K562 (cell line): ENCODE data around the gene GADD45GIP1. TPM values are rescaled to one million over a fixed set of nuclear protein-coding genes. Genes with fewer than 3 reads are reported as not detected.
A peak's percentile ranks its signal among the peaks of the same experiment; 100 is the strongest.

Source experiments
- BHLHE40 ChIP-seq: IDR thresholded peaks from 2 replicates; pipeline ENCODE4 v1.6.1; 2011; ENCODE audit warnings: low read length, improper control_type of control experiment
- CXXC5 ChIP-seq: fragments of 250-450 bp; sonication (Bioruptor Pico); IDR thresholded peaks from 2 replicates; pipeline ENCODE4 v1.8.0; 2022; ENCODE audit warnings: inconsistent platforms, mild to moderate bottlenecking, moderate library complexity
- HLTF ChIP-seq: fragments of 450-650 bp; IDR thresholded peaks from 2 replicates; pipeline ENCODE4 v1.6.1; 2016
- MEIS2 ChIP-seq: fragments of 450-650 bp; IDR thresholded peaks from 2 replicates; pipeline ENCODE4 v1.6.1; 2014; ENCODE audit warnings: mild to moderate bottlenecking; ENCODE audit not compliant: partially characterized antibody
- RBBP5 ChIP-seq: fragments of 200-600 bp; sonication (generic); IDR thresholded peaks from 2 replicates; pipeline ENCODE4 v1.6.1; 2012; ENCODE audit warnings: borderline replicate concordance, mild to moderate bottlenecking, low read length, control low read depth, inconsistent platforms; ENCODE audit not compliant: insufficient read depth, poor library complexity, severe bottlenecking
- TAF15 ChIP-seq: fragments of 200-400 bp; formaldehyde crosslinking; IDR thresholded peaks from 2 replicates; pipeline ENCODE4 v1.6.1; 2017; ENCODE audit warnings: mild to moderate bottlenecking, low read depth, low read length, moderate library complexity
- TBP ChIP-seq: optimal IDR thresholded peaks from 2 replicates; pipeline ENCODE3; 2011; ENCODE audit warnings: low read depth, low read length, improper control_type of control experiment
- ZNF239 ChIP-seq: fragments of 250-450 bp; sonication (Bioruptor Pico); IDR thresholded peaks from 2 replicates; pipeline ENCODE4 v1.4.0; 2020; ENCODE audit warnings: mild to moderate bottlenecking
- polyA plus RNA-seq, 8 experiments: library from polyadenylated mRNA; depleted of rRNA in 4 of 8; stranded (reverse) in 5 of 8; unstranded in 3 of 8; fragments of >200 nt; fragmentation: Nextera tagmentation in 2 of 8; fragmentation: Illumina TruSeq in 1 of 8; extraction: Ambion mirVana in 2 of 8; extraction: Trizol in 1 of 8; gene quantifications; 2 replicates each; pipeline versions ENCODE4 v1.2.1 to v1.2.3, GENCODE V29; 2011 to 2014; ENCODE audit warnings: inconsistent platforms in 1 of 8, missing spikeins in 1 of 8
- total RNA-seq, 7 experiments: library from RNA; depleted of rRNA in 6 of 7; stranded (reverse); fragments of >200 nt in 6 of 7; fragmentation: Illumina TruSeq in 2 of 7; extraction: Trizol in 2 of 7; gene quantifications; 2 replicates each; pipeline versions ENCODE4 v1.2.1 to v1.2.3, GENCODE V29; 2011 to 2021; ENCODE audit warnings: low replicate concordance in 1 of 7
- TF ChIP-seq, protein P1 (sequence below): fragments of 450-650 bp; formaldehyde crosslinking; conservative IDR thresholded peaks from 2 replicates; pipeline ENCODE4 v1.4.0; 2022; ENCODE audit warnings: mild to moderate bottlenecking, missing genetic modification characterization
- TF ChIP-seq, protein P2 (sequence below): fragments of 250-450 bp; sonication (Bioruptor Pico); IDR thresholded peaks from 2 replicates; pipeline ENCODE4 v1.5.0; 2020; ENCODE audit warnings: mild to moderate bottlenecking, borderline replicate concordance
- TF ChIP-seq, protein P3 (sequence below): sonication (generic); formaldehyde crosslinking; IDR thresholded peaks from 2 replicates; pipeline ENCODE4 v1.4.0; 2020; ENCODE audit warnings: mild to moderate bottlenecking, missing genetic modification reagents
- TF ChIP-seq, protein P4 (sequence below): sonication (generic); formaldehyde crosslinking; IDR thresholded peaks from 2 replicates; pipeline ENCODE4 v1.5.0; 2020; ENCODE audit warnings: missing genetic modification reagents
- TF ChIP-seq, protein P5 (sequence below): fragments of 450-650 bp; formaldehyde crosslinking; IDR thresholded peaks from 2 replicates; pipeline ENCODE4 v1.4.0; 2020; ENCODE audit warnings: mild to moderate bottlenecking, moderate library complexity

Gene GADD45GIP1
- total and polyA plus RNA-seq, 9 of the 15 experiments (the other 6 are each of a cell fraction or from before 2014, with no cell fraction given): 5.1 to 161 (median 29.2) TPM

DNA sequence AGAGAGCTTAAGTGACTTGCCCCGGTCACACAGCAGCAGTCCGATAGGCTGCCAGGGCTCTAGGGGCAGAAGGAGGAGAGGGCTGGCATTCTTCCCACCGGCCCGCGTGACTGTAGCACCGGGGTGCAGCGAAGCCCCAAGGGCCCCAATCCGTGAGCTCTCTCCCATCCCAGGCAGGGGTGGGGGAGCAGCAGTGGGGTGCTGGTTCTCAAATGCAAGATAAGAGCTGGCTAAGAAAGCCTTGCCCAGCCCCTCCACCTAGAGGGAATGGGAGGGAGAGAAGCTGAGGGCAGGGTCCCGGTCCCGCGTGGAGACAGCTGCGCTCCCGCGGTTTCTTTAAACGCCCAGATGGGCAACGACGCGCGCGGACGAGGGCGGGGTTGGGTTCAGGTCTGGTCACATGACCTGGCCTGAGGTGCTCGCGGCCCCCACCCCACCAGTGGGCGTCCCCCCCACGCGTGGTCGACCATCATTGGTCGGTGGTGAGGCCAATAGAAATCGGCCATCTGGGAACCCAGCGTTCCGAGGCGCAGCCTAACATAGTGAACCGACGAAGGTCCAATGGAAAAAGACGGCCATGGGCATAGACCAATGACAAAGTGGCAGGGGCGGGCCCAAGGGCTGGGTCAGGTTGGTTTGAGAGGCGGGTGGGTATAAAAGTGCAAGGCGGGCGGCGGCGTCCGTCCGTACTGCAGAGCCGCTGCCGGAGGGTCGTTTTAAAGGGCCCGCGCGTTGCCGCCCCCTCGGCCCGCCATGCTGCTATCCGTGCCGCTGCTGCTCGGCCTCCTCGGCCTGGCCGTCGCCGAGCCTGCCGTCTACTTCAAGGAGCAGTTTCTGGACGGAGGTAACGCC lies 18.9 kb downstream of the GADD45GIP1 start, which contains the start of gene CALR (continued):
- TF ChIP-seq, protein P1, sequence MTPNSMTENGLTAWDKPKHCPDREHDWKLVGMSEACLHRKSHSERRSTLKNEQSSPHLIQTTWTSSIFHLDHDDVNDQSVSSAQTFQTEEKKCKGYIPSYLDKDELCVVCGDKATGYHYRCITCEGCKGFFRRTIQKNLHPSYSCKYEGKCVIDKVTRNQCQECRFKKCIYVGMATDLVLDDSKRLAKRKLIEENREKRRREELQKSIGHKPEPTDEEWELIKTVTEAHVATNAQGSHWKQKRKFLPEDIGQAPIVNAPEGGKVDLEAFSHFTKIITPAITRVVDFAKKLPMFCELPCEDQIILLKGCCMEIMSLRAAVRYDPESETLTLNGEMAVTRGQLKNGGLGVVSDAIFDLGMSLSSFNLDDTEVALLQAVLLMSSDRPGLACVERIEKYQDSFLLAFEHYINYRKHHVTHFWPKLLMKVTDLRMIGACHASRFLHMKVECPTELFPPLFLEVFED (CRISPR knock-in tag): 0 out of 2 replicates have a peak, but pooled peaks have one; percentile 27
- no peak for TF ChIP-seq MEIS2
- TF ChIP-seq ZNF239 (CRISPR knock-in tag): no peak
- peak; percentile 87 for TF ChIP-seq CXXC5
- peak; percentile 67; the same call in 1 of the 2 replicates for TF ChIP-seq HLTF
- TF ChIP-seq, protein P2, sequence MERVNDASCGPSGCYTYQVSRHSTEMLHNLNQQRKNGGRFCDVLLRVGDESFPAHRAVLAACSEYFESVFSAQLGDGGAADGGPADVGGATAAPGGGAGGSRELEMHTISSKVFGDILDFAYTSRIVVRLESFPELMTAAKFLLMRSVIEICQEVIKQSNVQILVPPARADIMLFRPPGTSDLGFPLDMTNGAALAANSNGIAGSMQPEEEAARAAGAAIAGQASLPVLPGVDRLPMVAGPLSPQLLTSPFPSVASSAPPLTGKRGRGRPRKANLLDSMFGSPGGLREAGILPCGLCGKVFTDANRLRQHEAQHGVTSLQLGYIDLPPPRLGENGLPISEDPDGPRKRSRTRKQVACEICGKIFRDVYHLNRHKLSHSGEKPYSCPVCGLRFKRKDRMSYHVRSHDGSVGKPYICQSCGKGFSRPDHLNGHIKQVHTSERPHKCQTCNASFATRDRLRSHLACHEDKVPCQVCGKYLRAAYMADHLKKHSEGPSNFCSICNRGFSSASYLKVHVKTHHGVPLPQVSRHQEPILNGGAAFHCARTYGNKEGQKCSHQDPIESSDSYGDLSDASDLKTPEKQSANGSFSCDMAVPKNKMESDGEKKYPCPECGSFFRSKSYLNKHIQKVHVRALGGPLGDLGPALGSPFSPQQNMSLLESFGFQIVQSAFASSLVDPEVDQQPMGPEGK: no peak
- TF ChIP-seq TAF15: no peak
- TF ChIP-seq, protein P3, sequence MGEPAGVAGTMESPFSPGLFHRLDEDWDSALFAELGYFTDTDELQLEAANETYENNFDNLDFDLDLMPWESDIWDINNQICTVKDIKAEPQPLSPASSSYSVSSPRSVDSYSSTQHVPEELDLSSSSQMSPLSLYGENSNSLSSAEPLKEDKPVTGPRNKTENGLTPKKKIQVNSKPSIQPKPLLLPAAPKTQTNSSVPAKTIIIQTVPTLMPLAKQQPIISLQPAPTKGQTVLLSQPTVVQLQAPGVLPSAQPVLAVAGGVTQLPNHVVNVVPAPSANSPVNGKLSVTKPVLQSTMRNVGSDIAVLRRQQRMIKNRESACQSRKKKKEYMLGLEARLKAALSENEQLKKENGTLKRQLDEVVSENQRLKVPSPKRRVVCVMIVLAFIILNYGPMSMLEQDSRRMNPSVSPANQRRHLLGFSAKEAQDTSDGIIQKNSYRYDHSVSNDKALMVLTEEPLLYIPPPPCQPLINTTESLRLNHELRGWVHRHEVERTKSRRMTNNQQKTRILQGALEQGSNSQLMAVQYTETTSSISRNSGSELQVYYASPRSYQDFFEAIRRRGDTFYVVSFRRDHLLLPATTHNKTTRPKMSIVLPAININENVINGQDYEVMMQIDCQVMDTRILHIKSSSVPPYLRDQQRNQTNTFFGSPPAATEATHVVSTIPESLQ (CRISPR knock-in tag): 0 out of 2 replicates have a peak, but pooled peaks have one; percentile 22
- peak; percentile 84 for TF ChIP-seq RBBP5
- TF ChIP-seq, protein P4, sequence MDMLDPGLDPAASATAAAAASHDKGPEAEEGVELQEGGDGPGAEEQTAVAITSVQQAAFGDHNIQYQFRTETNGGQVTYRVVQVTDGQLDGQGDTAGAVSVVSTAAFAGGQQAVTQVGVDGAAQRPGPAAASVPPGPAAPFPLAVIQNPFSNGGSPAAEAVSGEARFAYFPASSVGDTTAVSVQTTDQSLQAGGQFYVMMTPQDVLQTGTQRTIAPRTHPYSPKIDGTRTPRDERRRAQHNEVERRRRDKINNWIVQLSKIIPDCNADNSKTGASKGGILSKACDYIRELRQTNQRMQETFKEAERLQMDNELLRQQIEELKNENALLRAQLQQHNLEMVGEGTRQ (CRISPR knock-in tag): peak; percentile 95
- peak; percentile 56; the same call in 1 of the 2 replicates for TF ChIP-seq BHLHE40
- TF ChIP-seq, protein P5, sequence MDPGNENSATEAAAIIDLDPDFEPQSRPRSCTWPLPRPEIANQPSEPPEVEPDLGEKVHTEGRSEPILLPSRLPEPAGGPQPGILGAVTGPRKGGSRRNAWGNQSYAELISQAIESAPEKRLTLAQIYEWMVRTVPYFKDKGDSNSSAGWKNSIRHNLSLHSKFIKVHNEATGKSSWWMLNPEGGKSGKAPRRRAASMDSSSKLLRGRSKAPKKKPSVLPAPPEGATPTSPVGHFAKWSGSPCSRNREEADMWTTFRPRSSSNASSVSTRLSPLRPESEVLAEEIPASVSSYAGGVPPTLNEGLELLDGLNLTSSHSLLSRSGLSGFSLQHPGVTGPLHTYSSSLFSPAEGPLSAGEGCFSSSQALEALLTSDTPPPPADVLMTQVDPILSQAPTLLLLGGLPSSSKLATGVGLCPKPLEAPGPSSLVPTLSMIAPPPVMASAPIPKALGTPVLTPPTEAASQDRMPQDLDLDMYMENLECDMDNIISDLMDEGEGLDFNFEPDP: no peak
- no peak for TF ChIP-seq TBP
